Stomach (tissue), 9 donors: ENCODE results near the gene ACP3. TPM values are rescaled to one million over a fixed set of nuclear protein-coding genes. Genes with fewer than 3 reads are reported as not detected.
A peak's percentile ranks its signal among the peaks of the same experiment; 100 is the strongest.

ENCODE experiments used
- DNase-seq, 2 donors: peaks; one replicate each; pipeline versions ENCODE4 v3.0.0 to v3.0.0-alpha.2; 2013 to 2019
- H3K27ac ChIP-seq, 5 donors: fragments of 200-600 bp in 4 of 5; sonication (generic) in 4 of 5; one replicate each; pipeline ENCODE4 v1.5.1; 2013 to 2019; ENCODE audit warnings: mild to moderate bottlenecking in 1 of 5, moderate library complexity in 1 of 5
- H3K27me3 ChIP-seq, 3 donors: fragments of 200-600 bp; sonication (generic); one replicate each; pipeline ENCODE4 v1.5.1; 2017 to 2019; ENCODE audit warnings: mixed run types in 1 of 3
- H3K36me3 ChIP-seq, 4 donors: fragments of 200-600 bp; sonication (generic); 1 replicate in 3 of 4; 2 replicates in 1 of 4; pipeline ENCODE4 v1.5.1; 2016 to 2019
- H3K4me1 ChIP-seq, 4 donors: fragments of 200-600 bp; sonication (generic); one replicate each; pipeline ENCODE4 v1.5.1; 2016 to 2019
- H3K4me3 ChIP-seq, 4 donors: fragments of 200-600 bp; sonication (generic) in 3 of 4; one replicate each; pipeline ENCODE4 v1.5.1; 2016 to 2019; ENCODE audit warnings: mild to moderate bottlenecking in 1 of 4
- H3K9me3 ChIP-seq, 4 donors: fragments of 200-600 bp; sonication (generic); one replicate each; pipeline ENCODE4 v1.5.1; 2016 to 2019
- EP300 ChIP-seq: sonication (generic); formaldehyde crosslinking; IDR thresholded peaks from one replicate; pipeline ENCODE4 v1.6.1; 2017; ENCODE audit warnings: antibody characterized with exemption
- POLR2A ChIP-seq, 4 donors: fragments of 450-650 bp; IDR thresholded peaks; one replicate each; pipeline ENCODE4 v1.6.1; 2016; ENCODE audit warnings: antibody characterized with exemption in 4 of 4, control low read depth in 2 of 4, mild to moderate bottlenecking in 1 of 4, moderate library complexity in 1 of 4
- POLR2AphosphoS5 ChIP-seq, 3 donors: sonication (generic); formaldehyde crosslinking; IDR thresholded peaks; one replicate each; pipeline ENCODE4 v1.6.1; 2016; ENCODE audit warnings: antibody characterized with exemption in 3 of 3
- WGBS, 5 donors: extraction: QIAGEN DNeasy Blood & Tissue Kit in 3 of 5; methylation state at CpG; one replicate each; pipeline versions ENCODE4 v1.1.5 to v1.1.7; 2013 to 2018; 5-methylcytosine and 5-hydroxymethylcytosine counted together
- intact Hi-C: fragments of 100-400 bp; cut with DNase I; formaldehyde crosslinking; loops from one replicate; pipeline ENCODE4 v1.15.1; 2023; ENCODE audit warnings: low total_unique reads
- polyA plus RNA-seq, 3 donors: library from polyadenylated mRNA; stranded (reverse); fragments of 200-250 nt; gene quantifications; one replicate each; pipeline ENCODE4 v1.2.3, GENCODE V29; 2013
- total RNA-seq, 5 donors: library from RNA; depleted of rRNA; stranded (reverse); fragments of >200 nt; gene quantifications; one replicate each; pipeline versions ENCODE4 v1.1.0 to v1.2.3, GENCODE V29; 2014 to 2016
- TF ChIP-seq, protein P1 (sequence below), 7 experiments: fragments of 450-650 bp in 4 of 7; fragments of 200-600 bp in 3 of 7; sonication (generic) in 3 of 7; IDR thresholded peaks; one replicate each; pipeline ENCODE4 v1.5.1; 2016 to 2019; ENCODE audit warnings: antibody characterized with exemption in 7 of 7, control low read depth in 2 of 7, mild to moderate bottlenecking in 1 of 7
- donor health status: healthy with polysubstance abuse.
- donor health status: Bipolar disorder and iron deficiency.
- donor health status: healthy.

The ACP3 gene
- total and polyA plus RNA-seq, 8 donors = 3.0 to 56.6 (median 9.3) TPM; not detected in 2

DNA sequence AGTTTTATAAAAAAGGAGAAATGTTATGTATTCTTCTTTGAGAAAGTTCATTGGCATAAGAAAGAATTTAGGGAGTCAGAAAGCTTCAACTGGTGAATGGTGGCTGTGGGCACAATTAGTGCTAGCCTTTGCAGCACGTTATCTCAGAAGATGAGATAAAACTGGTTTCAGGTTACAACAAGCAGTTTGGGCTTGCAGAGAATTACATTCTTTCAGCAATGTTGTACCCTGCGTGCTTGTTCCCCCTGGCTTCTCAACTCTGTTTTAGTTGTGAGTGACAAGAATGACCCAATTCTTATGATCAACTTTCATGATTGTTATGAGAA lies 31.6 kb upstream of the ACP3 start:
- Histone ChIP-seq H3K27me3 (no peaks in the 10 kb centered on the region), H3K36me3 (no peaks in the 10 kb centered on the region), H3K4me1 (peaks cover 0 to 38% (median 17%) of the 10 kb centered on the region in 4 donors), H3K27ac (peak overlapping the region; percentile 81 to 94 (median 85)), H3K4me3 (peak overlapping the region in 1 of 4 donors; percentile 37), H3K9me3 (peaks cover 3 to 9% (median 6%) of the 10 kb centered on the region in 4 donors)
- peak; percentile 54 to 67 for DNase-seq
- intact Hi-C loops = no loop called here
- 16 to 24% (median 23%) methylated on average over 2 of the region's 2 CpGs for WGBS, 5 donors
- TF ChIP-seq POLR2AphosphoS5 (IDR thresholded peaks at IDR 0.05) (peak in 2 of 3 donors; percentile 62 to 63), POLR2A (IDR thresholded peaks at IDR 0.05) (no peak)

DNA sequence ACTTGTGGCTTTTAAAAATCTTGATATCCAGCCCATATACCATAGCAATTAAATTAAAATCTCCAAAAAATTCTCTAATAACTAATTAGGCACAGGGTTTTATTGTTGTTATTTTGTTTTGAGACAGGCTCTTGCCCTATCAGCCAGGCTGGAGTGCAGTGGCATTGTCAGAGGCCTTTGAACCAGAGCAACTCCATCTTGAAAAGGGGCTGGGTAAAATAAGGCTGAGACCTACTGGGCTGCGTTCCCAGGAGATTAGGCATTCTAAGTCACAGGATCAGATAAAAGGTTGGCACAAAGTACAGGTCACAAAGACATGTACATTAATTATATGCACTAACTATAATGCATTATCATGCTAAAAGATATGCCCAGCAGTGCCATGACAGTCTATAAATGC lies 31.2 kb upstream of the ACP3 start:
- Histone ChIP-seq H3K36me3 (no peaks in the 10 kb centered on the region), H3K27me3 (no peaks in the 10 kb centered on the region), H3K9me3 (peaks cover 3 to 9% (median 6%) of the 10 kb centered on the region in 4 donors), H3K4me1 (peaks cover 0 to 38% (median 17%) of the 10 kb centered on the region in 4 donors), H3K4me3 (no peak overlapping the region), H3K27ac (peak overlapping the region in 4 of 5 donors; percentile 81 to 89 (median 84))
- TF ChIP-seq EP300 (no peak), POLR2AphosphoS5 (IDR thresholded peaks at IDR 0.05) (no peak)
- intact Hi-C loops = no loop called here
- DNase-seq = no peak
- 28 to 44% (median 30%) methylated on average over 1 of the region's 1 CpG for WGBS, 5 donors

DNA sequence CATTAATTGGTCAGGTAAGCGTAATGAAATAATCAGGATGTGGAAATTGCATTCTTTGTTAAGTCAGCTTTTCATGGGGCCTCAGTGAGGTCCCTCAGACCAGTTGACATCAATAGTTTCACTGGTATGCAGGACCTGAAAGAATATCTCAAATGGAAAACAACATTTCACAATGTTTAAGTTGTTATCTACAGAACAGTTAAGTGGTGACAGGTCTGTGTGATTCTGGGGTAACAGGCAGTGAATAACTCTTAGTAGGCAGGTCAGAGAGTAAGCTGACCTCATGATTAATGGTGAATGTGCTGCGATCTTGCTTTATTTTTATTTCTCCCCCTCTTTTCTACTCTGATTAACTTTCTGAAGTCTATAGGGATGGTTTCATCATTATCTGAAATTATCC lies 28.9 kb upstream of the ACP3 start:
- peaks cover 0 to 28% (median 14%) of the 10 kb centered on the region in 4 donors for H3K4me1 ChIP-seq
- intact Hi-C loops = no loop called here
- no peak overlapping the region for H3K4me3 ChIP-seq
- DNase-seq = no peak
- WGBS, 5 donors = 64 to 79% (median 75%) methylated on average over 2 of the region's 2 CpGs
- H3K27me3 ChIP-seq = no peaks in the 10 kb centered on the region
- TF ChIP-seq, protein P1, sequence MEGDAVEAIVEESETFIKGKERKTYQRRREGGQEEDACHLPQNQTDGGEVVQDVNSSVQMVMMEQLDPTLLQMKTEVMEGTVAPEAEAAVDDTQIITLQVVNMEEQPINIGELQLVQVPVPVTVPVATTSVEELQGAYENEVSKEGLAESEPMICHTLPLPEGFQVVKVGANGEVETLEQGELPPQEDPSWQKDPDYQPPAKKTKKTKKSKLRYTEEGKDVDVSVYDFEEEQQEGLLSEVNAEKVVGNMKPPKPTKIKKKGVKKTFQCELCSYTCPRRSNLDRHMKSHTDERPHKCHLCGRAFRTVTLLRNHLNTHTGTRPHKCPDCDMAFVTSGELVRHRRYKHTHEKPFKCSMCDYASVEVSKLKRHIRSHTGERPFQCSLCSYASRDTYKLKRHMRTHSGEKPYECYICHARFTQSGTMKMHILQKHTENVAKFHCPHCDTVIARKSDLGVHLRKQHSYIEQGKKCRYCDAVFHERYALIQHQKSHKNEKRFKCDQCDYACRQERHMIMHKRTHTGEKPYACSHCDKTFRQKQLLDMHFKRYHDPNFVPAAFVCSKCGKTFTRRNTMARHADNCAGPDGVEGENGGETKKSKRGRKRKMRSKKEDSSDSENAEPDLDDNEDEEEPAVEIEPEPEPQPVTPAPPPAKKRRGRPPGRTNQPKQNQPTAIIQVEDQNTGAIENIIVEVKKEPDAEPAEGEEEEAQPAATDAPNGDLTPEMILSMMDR (IDR thresholded peaks at IDR 0.05) = no peak
- no peak for TF ChIP-seq POLR2A (IDR thresholded peaks at IDR 0.05)
- no peak for TF ChIP-seq EP300
- TF ChIP-seq POLR2AphosphoS5 (IDR thresholded peaks at IDR 0.05) = no peak
- H3K27ac ChIP-seq = no peak overlapping the region
- H3K36me3 ChIP-seq = no peaks in the 10 kb centered on the region
- peaks cover 3 to 9% (median 6%) of the 10 kb centered on the region in 4 donors for H3K9me3 ChIP-seq

DNA sequence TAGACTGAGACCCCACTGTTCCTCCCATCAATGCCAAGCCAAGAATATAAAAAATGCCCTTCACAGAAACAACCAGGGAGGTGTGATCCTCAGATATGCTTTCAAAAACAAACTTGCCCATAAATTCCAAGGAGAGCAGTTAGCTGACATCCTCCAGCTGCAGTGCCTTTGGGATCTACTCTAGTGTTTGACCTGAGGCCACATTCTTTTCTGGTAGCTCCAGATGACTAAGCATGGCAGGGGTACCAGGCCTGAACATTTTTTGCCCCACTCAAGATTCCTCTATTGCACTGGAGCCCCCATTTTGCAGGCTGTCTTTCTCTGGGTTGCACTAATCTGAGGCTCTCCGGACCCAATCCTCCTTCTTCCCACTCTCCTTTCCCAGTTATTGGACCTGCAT lies 27.9 kb upstream of the ACP3 start:
- H3K36me3 ChIP-seq = no peaks in the 10 kb centered on the region
- TF ChIP-seq, protein P1 (IDR thresholded peaks at IDR 0.05) = no peak
- TF ChIP-seq POLR2AphosphoS5 (IDR thresholded peaks at IDR 0.05) (no peak), EP300 (no peak), POLR2A (IDR thresholded peaks at IDR 0.05) (no peak)
- no peak for DNase-seq
- no peak overlapping the region for H3K27ac ChIP-seq
- H3K27me3 ChIP-seq = no peaks in the 10 kb centered on the region
- H3K4me3 ChIP-seq = no peak overlapping the region
- H3K9me3 ChIP-seq = peaks cover 3 to 9% (median 6%) of the 10 kb centered on the region in 4 donors
- intact Hi-C loops = no loop called here
- WGBS, 5 donors = 91 to 97% (median 94%) methylated on average over 1 of the region's 1 CpG
- H3K4me1 ChIP-seq = peaks cover 0 to 19% (median 7%) of the 10 kb centered on the region in 4 donors

DNA sequence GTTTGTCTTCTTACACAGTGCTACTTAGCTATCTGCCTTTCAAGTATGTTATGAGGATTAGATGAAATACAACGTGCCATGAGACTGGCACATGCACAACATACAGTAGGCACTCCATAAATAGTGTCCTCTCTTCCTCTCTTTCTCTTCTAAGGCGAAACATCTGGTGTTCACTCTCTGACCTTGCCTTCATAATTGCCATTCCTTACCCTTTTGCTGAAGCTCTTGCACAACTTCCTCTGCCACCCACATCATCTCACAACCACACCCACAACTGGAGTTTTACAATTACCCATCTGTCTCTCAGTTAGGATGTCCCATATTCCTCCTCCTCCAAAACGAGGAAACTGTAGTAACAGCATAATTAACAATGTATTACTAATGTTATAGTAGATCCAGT lies 26.4 kb upstream of the ACP3 start:
- TF ChIP-seq, protein P1 (IDR thresholded peaks at IDR 0.05) = no peak
- TF ChIP-seq POLR2A (IDR thresholded peaks at IDR 0.05) = no peak
- no peak for TF ChIP-seq POLR2AphosphoS5 (IDR thresholded peaks at IDR 0.05)
- TF ChIP-seq EP300 = no peak
- Histone ChIP-seq H3K27me3 (no peaks in the 10 kb centered on the region), H3K4me3 (no peak overlapping the region), H3K36me3 (no peaks in the 10 kb centered on the region), H3K27ac (no peak overlapping the region), H3K9me3 (peaks cover 3 to 12% (median 6%) of the 10 kb centered on the region in 4 donors), H3K4me1 (peaks cover 0 to 13% (median 4%) of the 10 kb centered on the region in 4 donors)
- intact Hi-C loops = no loop called here
- DNase-seq = no peak
- WGBS, 5 donors = 58 to 72% (median 64%) methylated on average over 3 of the region's 3 CpGs
